IMR-90 (cell line): ENCODE data around the gene EML4. TPM values are rescaled to one million over a fixed set of nuclear protein-coding genes. Genes with fewer than 3 reads are reported as not detected.

Experiments
- ATAC-seq: fragments of 200-7000 bp; cut with Tn5 transposase; 2 replicates; pipeline ENCODE4 v1.9.1; 2020; ENCODE audit warnings: low read depth, mild to moderate bottlenecking, moderate library complexity
- BruUV-seq: library from RNA; stranded (reverse); fragments of 400-500 nt; replicated peaks from 2 replicates; lab custom pipeline; 2021; lab: Mats Ljungman, UMichigan
- CTCF ChIA-PET: fragments of 300-600 bp; formaldehyde crosslinking; extraction: SDS; loops from one replicate; lab custom pipeline; 2021; ENCODE audit warnings: antibody characterized with exemption; lab: Yijun Ruan, JAX
- POLR2A ChIA-PET: fragments of 300-600 bp; sonication (Branson Sonifier 250); formaldehyde crosslinking; loops from one replicate; lab custom pipeline; 2022; ENCODE audit warnings: antibody characterized with exemption; ENCODE audit not compliant: unreplicated experiment; lab: Charles Lee
- DNase-seq: peaks from one replicate; pipeline ENCODE4 v3.0.0; 2013
- H2AFZ ChIP-seq: replicated peaks from 2 replicates; pipeline ENCODE3; 2013; ENCODE audit warnings: low read length, mild to moderate bottlenecking; ENCODE audit not compliant: poor library complexity
- H2AK5ac ChIP-seq: 2 replicates; pipeline ENCODE4 v1.6.1; 2013; ENCODE audit warnings: low read depth, low read length, inconsistent platforms
- H2AK9ac ChIP-seq: replicated peaks from 2 replicates; pipeline ENCODE3; 2013; ENCODE audit warnings: mild to moderate bottlenecking, low read depth, low read length, moderate library complexity; ENCODE audit not compliant: poor library complexity
- H2BK120ac ChIP-seq: 2 replicates; pipeline ENCODE4 v1.6.1; 2013; ENCODE audit warnings: low read depth, low read length, inconsistent platforms
- H2BK15ac ChIP-seq: 3 replicates; pipeline ENCODE4 v1.6.1; 2013; ENCODE audit warnings: low read depth, low read length, inconsistent platforms
- H2BK20ac ChIP-seq: 2 replicates; pipeline ENCODE4 v1.6.1; 2013; ENCODE audit warnings: low read depth, mild to moderate bottlenecking, inconsistent platforms, low read length, moderate library complexity
- H2BK5ac ChIP-seq: 2 replicates; pipeline ENCODE4 v1.6.1; 2013; ENCODE audit warnings: mild to moderate bottlenecking, low read depth, low read length, inconsistent platforms; ENCODE audit not compliant: poor library complexity, severe bottlenecking
- H3K14ac ChIP-seq: replicated peaks from 2 replicates; pipeline ENCODE4 v1.6.1; 2013; ENCODE audit warnings: low read depth, low read length, inconsistent platforms
- H3K18ac ChIP-seq: 2 replicates; pipeline ENCODE4 v1.6.1; 2013; ENCODE audit warnings: low read depth, low read length, control low read depth
- H3K23ac ChIP-seq: 2 replicates; pipeline ENCODE4 v1.6.1; 2013; ENCODE audit warnings: low read depth, low read length, inconsistent platforms
- H3K27ac ChIP-seq: 2 replicates; pipeline ENCODE4 v1.5.1; 2013; ENCODE audit warnings: mild to moderate bottlenecking, control low read depth, low read length; ENCODE audit not compliant: insufficient read depth
- H3K27me3 ChIP-seq: 2 replicates; pipeline ENCODE4 v1.6.1; 2013; ENCODE audit warnings: low read length; ENCODE audit not compliant: control insufficient read depth, insufficient read depth
- H3K36me3 ChIP-seq: 2 replicates; pipeline ENCODE4 v1.6.1; 2013; ENCODE audit warnings: low read length, mixed read lengths; ENCODE audit not compliant: control insufficient read depth, insufficient read depth
- H3K4ac ChIP-seq: 2 replicates; pipeline ENCODE4 v1.6.1; 2013; ENCODE audit warnings: low read depth, low read length, inconsistent platforms
- H3K4me1 ChIP-seq: 2 replicates; pipeline ENCODE4 v1.6.1; 2013; ENCODE audit warnings: low read length, mixed read lengths; ENCODE audit not compliant: control insufficient read depth, insufficient read depth
- H3K4me2 ChIP-seq: 2 replicates; pipeline ENCODE4 v1.6.1; 2013; ENCODE audit warnings: low read depth, mild to moderate bottlenecking, control low read depth, low read length, moderate library complexity
- H3K4me3 ChIP-seq: 2 replicates; pipeline ENCODE4 v1.5.1; 2013; ENCODE audit warnings: low read depth, mild to moderate bottlenecking, control low read depth, low read length, moderate library complexity; ENCODE audit not compliant: insufficient read depth
- H3K56ac ChIP-seq: 2 replicates; pipeline ENCODE4 v1.6.1; 2013; ENCODE audit warnings: low read length, inconsistent platforms; ENCODE audit not compliant: insufficient read depth; ENCODE audit errors: extremely low read depth
- H3K79me1 ChIP-seq, 2 experiments: 2 replicates each; pipeline ENCODE4 v1.6.1; 2013; ENCODE audit warnings: low read length in 2 of 2, inconsistent platforms in 1 of 2, low read depth in 1 of 2
- H3K9ac ChIP-seq: 2 replicates; pipeline ENCODE4 v1.6.1; 2013; ENCODE audit warnings: low read depth, low read length, control low read depth
- H3K9me1 ChIP-seq: 2 replicates; pipeline ENCODE4 v1.6.1; 2013; ENCODE audit warnings: low read length, inconsistent platforms; ENCODE audit not compliant: insufficient read depth
- H3K9me3 ChIP-seq: 2 replicates; pipeline ENCODE4 v1.6.1; 2013; ENCODE audit warnings: low read length; ENCODE audit not compliant: control insufficient read depth, insufficient read depth
- H4K20me1 ChIP-seq: 2 replicates; pipeline ENCODE4 v1.6.1; 2013; ENCODE audit warnings: low read length, inconsistent platforms; ENCODE audit not compliant: insufficient read depth
- H4K5ac ChIP-seq: 2 replicates; pipeline ENCODE4 v1.6.1; 2013; ENCODE audit warnings: mild to moderate bottlenecking, low read depth, low read length, control low read depth
- H4K8ac ChIP-seq, 2 experiments: 2 replicates each; pipeline ENCODE4 v1.6.1; 2013; ENCODE audit warnings: low read depth in 2 of 2, low read length in 2 of 2, control low read depth in 1 of 2, inconsistent platforms in 1 of 2
- H4K91ac ChIP-seq: 2 replicates; pipeline ENCODE4 v1.6.1; 2013; ENCODE audit warnings: low read depth, low read length, inconsistent platforms; ENCODE audit not compliant: insufficient read depth
- CHD1 ChIP-seq: IDR thresholded peaks from 2 replicates; pipeline ENCODE4 v1.6.1; 2012; ENCODE audit warnings: low read depth, low read length, improper control_type of control experiment
- CTCF ChIP-seq: conservative IDR thresholded peaks from 2 replicates; pipeline ENCODE4 v1.5.1; 2012; ENCODE audit warnings: mild to moderate bottlenecking, low read depth, low read length, improper control_type of control experiment
- FOS ChIP-seq: fragments of 150-350 bp; IDR thresholded peaks from 2 replicates; pipeline ENCODE4 v1.6.1; 2016; ENCODE audit warnings: low read depth, low read length
- MXI1 ChIP-seq: IDR thresholded peaks from 2 replicates; pipeline ENCODE4 v1.6.1; 2012; ENCODE audit warnings: low read depth, mild to moderate bottlenecking, low read length, moderate library complexity, borderline replicate concordance
- NFE2L2 ChIP-seq: fragments of 150-350 bp; IDR thresholded peaks from 2 replicates; pipeline ENCODE4 v1.6.1; 2016; ENCODE audit warnings: low read depth, mild to moderate bottlenecking, low read length
- POLR2A ChIP-seq: IDR thresholded peaks from 2 replicates; pipeline ENCODE4 v1.6.1; 2012; ENCODE audit warnings: mild to moderate bottlenecking, low read depth, low read length
- WGBS, 2 experiments: methylation state at CpG; one replicate each; pipeline versions ENCODE4 v1.1.5 to v1.1.7; 2013; ENCODE audit warnings: missing lambda C conversion rate in 2 of 2; ENCODE audit not compliant: insufficient read length in 1 of 2; ENCODE audit errors: extremely low coverage in 2 of 2; 5-methylcytosine and 5-hydroxymethylcytosine counted together
- dilution Hi-C: fragments of 300-500 bp; cut with HindIII; formaldehyde crosslinking; loops from one replicate; pipeline ENCODE4 v1.14.3; 2018; ENCODE audit warnings: low sequenced_read_pairs; ENCODE audit not compliant: unreplicated experiment
- in situ Hi-C: fragments of 300-500 bp; cut with MboI; formaldehyde crosslinking; loops from 3 replicates; pipeline ENCODE4 v1.14.3; 2019; ENCODE audit warnings: low sequenced_read_pairs, inconsistent platforms, mixed read lengths
- intact Hi-C: fragments of 100-400 bp; cut with micrococcal nuclease; formaldehyde crosslinking; loops from 2 replicates; pipeline ENCODE4 v1.10.0; 2022
- polyA plus RNA-seq, 3 experiments: library from polyadenylated mRNA; depleted of rRNA; stranded (reverse); fragments of >200 nt; gene quantifications; 2 replicates each; pipeline ENCODE4 v1.2.3, GENCODE V29; 2012; ENCODE audit warnings: low replicate concordance in 1 of 3
- total RNA-seq: library from RNA; depleted of rRNA; stranded (reverse); fragments of >200 nt; gene quantifications from 2 replicates; pipeline ENCODE4 v1.2.3, GENCODE V29; 2012

Gene EML4
- total and polyA plus RNA-seq, 2 of the 4 experiments (the other 2 are of a cell fraction), result 29.7 to 73.7 TPM

- H3K4ac ChIP-seq, result no peak overlapping the region
- in situ Hi-C loops, result no loop called here
Measured at GRCh38 chr2:42185220-42185921, 16.2 kb downstream of the EML4 start.

More at GRCh38 chr2:42185220-42185921, 16.2 kb downstream of the EML4 start:
- Histone ChIP-seq H3K9me3 (no peaks in the 10 kb centered on the region), H4K8ac (no peak overlapping the region; a peak in 1 of 4 replicates), H3K9ac (no peak overlapping the region), H3K79me1 (peaks cover 21 to 68% of the 10 kb centered on the region in 2 experiments), H3K36me3 (peaks cover under 1% of the 10 kb centered on the region; the same call in 1 of the 2 replicates), H3K4me1 (peaks cover 15% of the 10 kb centered on the region), H4K91ac (no peak overlapping the region), H2BK15ac (no peak overlapping the region), H4K20me1 (peaks cover 10% of the 10 kb centered on the region; the same call in 1 of the 2 replicates), H2AK5ac (no peak overlapping the region), H3K9me1 (peaks cover 4% of the 10 kb centered on the region), H3K27me3 (no peaks in the 10 kb centered on the region), H3K14ac (no peak overlapping the region), H2BK20ac (0 out of 2 replicates have a peak overlapping the region, but pooled peaks have one; percentile 10), H3K18ac (peak overlapping the region; percentile 65; the same call in 1 of the 2 replicates), H3K4me2 (peak overlapping the region; percentile 67), H4K5ac (peak overlapping the region; percentile 68; the same call in 1 of the 2 replicates), H3K4me3 (no peak overlapping the region), H2AFZ (no peak overlapping the region), H2BK120ac (no peak overlapping the region), H3K56ac (no peak overlapping the region), H3K27ac (0 out of 2 replicates have a peak overlapping the region, but pooled peaks have one; percentile 28), H2BK5ac (peak overlapping the region; percentile 32), H3K23ac (0 out of 2 replicates have a peak overlapping the region, but pooled peaks have one; percentile 6), H2AK9ac (no peak overlapping the region)
- dilution Hi-C loops (no loop called here), intact Hi-C loops (no loop called here)
- ChIA-PET CTCF (no interaction called here), POLR2A (no interaction called here)
- no CpG with 5 or more reads among the region's 5 CpGs for WGBS, 2 experiments
- no peak for TF ChIP-seq MXI1
- no peak for TF ChIP-seq CTCF
- no peak for TF ChIP-seq NFE2L2
- TF ChIP-seq CHD1, result no peak
- TF ChIP-seq FOS, result no peak
- no peak for TF ChIP-seq POLR2A
- peak; percentile 24 for ATAC-seq
- no TSS peak for BruUV-seq
- peak; percentile 23 for DNase-seq
